22Rv1 (cell line): ENCODE results near the gene AQR.

Source experiments
- H3K27ac ChIP-seq: fragments of 450-650 bp; 2 replicates; pipeline ENCODE4 v1.5.1; 2017
- ZFX ChIP-seq: fragments of 450-650 bp; IDR thresholded peaks from 2 replicates; pipeline ENCODE4 v1.6.1; 2017; ENCODE audit warnings: antibody characterized with exemption, borderline replicate concordance
- TF ChIP-seq, protein P1 (sequence below): fragments of 450-650 bp; IDR thresholded peaks from 2 replicates; pipeline ENCODE4 v1.5.1; 2017; ENCODE audit warnings: mild to moderate bottlenecking

AQR gene

DNA sequence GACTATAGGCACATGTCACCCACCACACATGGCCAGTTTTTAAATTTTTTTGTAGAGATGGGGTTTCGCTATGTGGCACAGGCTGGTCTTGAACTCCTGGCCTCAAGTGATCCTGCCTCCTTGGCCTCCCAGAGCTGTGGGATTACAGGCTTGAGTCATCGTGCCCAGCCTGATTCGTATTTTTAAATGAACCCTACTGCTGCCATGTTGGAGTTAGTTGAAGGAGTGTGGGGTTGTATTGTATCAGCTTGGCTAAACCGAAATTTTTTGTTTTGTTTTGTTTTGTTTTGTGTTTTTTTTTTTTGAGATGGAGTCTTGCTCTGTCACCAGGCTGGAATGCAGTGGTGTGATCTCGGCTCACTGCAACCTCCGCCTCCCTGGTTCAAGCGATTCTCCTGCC, 30.4 kb upstream of the AQR start:
- TF ChIP-seq, protein P1, sequence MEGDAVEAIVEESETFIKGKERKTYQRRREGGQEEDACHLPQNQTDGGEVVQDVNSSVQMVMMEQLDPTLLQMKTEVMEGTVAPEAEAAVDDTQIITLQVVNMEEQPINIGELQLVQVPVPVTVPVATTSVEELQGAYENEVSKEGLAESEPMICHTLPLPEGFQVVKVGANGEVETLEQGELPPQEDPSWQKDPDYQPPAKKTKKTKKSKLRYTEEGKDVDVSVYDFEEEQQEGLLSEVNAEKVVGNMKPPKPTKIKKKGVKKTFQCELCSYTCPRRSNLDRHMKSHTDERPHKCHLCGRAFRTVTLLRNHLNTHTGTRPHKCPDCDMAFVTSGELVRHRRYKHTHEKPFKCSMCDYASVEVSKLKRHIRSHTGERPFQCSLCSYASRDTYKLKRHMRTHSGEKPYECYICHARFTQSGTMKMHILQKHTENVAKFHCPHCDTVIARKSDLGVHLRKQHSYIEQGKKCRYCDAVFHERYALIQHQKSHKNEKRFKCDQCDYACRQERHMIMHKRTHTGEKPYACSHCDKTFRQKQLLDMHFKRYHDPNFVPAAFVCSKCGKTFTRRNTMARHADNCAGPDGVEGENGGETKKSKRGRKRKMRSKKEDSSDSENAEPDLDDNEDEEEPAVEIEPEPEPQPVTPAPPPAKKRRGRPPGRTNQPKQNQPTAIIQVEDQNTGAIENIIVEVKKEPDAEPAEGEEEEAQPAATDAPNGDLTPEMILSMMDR: no peak
- no peak for TF ChIP-seq ZFX
- H3K27ac ChIP-seq: no peak overlapping the region

DNA sequence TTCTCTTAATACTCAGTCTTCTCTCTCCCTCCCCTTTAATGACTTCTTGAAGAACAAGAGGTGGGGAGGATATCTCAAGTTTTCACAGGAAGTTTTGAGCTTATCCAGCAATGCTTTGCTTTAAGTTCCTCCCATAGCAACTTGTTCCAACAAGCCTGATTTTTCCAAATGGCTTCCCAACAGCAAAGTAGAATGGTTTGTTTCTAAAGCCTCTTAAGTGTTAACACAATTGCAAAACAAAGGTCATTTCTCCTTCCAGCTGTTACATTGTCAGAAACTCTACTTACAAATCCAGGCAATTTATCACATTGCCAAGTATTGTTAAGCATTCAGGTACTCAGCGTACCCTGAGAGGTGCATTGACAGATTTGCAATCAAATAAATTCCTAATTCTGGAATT, 25.4 kb upstream of the AQR start:
- no peak overlapping the region for H3K27ac ChIP-seq
- TF ChIP-seq, protein P1: no peak
- no peak for TF ChIP-seq ZFX

DNA sequence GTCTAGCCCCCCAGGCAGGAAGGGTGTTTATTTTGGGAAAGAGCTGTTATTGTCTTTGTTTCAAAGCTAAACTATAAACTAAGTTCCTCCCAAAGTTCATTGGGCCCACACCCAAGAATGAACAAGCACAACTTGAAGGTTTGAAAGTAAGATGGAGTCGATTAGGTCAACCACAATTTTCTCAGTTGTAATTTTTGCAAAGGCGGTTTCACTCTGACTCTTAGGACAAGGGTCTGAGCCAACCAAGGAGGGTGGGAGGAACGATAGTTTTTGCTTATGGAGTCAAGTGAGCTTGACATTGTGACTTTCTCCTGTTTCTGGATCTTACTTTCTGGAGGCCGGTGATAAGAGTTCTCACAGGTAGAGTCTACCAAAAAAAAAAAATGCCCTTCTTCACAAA, 24.3 kb upstream of the AQR start:
- TF ChIP-seq ZFX: no peak
- TF ChIP-seq, protein P1: no peak
- H3K27ac ChIP-seq: no peak overlapping the region

DNA sequence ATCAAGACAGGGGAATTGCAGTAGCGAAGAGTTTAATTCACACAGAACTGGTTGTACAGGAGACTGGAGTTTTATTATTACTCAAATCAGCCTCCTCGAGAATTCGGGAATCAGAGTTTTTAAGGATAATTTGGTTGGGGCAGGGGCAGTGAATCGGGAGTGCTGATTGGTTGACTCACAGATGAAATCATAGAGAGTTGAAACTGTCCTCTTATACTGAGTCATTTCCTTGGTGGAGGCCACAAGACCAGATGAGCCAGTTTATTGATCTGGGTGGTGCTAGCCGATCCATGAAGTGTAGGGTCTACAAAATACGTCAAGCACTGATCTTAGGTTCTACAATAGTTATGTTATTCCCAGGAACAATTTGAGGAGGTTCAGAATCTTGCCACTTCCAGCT, 23.9 kb upstream of the AQR start:
- TF ChIP-seq, protein P1: no peak
- TF ChIP-seq ZFX: no peak
- no peak overlapping the region for H3K27ac ChIP-seq

DNA sequence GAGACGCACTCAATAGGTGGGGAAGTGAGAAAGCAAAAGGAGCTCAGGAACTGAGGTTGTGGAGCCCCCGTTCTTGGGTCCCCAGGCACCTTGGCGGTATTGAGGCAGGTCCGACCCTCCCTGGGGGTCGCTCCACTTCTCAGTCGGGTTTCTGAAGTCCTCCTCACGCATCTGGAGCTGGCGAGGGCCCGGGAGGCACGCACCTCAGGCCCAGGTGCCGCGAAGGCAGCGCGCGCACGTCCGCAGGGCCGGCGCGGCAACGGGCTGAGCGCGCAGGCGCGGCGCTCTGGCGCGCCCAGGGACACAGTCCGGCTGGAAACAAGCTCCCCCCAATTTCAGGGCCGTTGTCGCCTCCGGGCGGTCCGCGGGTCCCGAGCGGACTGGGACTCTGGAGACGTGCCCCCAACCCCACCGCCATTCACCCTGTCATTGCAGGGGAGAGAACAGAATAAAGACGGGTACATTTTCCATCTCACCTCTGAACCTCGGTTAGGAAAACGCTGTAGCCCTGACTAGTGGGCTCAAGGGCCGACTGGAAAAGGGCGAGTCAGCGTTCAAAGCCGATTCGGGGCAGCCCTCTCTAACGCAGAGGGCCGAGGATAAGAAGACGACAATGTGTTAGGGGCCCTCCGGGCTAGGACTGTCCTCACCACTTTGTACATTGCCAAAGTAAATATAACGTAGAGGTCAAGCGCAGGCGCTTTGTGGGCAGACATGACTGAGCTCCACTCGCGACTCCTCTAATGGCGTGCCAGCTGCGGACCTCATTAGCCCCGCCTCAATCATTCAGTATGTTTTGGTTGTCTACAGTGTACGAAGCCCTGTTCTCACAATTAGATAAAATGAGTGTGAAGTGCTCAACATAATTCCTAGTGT, 18.7 kb upstream of the AQR start, which contains the start of gene ZNF770:
TSS of gene ZNF770 (minus strand) at position 261 of the 876 bp plus-strand sequence. CDS start 4,853 bp downstream, outside the sequence.
- no peak for TF ChIP-seq ZFX
- TF ChIP-seq, protein P1: no peak
- H3K27ac ChIP-seq: peak within 1 kb of the TSS; percentile 93

DNA sequence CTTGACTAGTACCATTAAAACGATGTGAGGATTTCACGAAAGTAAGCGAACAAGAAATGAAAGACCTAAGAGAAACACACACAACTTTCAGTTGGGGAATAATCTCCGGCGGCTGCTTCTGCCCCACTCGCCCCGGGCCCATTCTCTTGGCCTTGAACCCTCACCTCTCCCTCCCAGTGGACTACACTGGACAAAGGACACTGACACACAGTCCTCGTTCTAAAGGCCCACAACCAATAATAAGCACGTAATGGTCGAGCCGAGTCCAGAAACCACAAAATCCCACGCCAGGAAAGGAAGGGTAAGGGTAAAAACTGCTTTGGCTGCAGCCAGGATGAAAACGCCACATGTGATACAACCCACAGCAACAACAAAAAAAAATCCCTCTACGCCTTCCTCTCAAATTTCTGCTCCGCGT, 18.1 kb upstream of the AQR start:
- no peak for TF ChIP-seq ZFX
- TF ChIP-seq, protein P1: no peak
- peak overlapping the region; percentile 93 for H3K27ac ChIP-seq

DNA sequence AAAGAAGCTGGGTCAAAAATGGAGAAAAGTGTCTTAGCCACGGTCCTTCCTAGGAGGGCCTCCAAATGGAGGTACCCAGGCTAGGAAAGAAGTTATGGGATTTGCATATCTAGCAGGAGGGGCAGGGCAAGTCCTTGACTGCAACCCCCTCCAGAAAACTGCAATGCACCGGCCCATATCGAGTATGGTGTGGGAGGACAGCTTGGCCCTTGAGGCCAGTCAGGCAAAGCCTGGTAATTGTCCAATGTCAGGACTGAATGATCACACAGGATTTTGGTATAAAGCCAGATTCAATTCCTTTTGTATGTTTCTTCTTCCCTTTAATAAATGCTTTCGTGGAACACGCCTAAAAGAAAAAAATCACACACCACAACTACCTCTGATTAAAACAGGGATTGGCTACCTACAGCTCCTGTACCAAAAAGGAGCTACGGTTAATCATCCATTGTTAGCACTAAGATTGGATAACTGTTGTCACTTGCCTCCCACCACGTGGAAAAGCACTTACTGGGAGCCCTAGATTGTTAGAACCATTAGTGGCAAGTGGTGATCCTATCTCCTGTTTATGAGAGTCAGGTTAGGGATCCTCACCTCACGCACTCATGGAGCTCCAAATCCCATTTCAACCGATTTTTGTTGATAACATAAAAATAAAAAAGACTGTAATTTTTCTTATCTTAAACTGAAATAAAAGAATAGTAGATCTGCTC, 17.4 kb upstream of the AQR start:
- peak overlapping the region; percentile 93 for H3K27ac ChIP-seq
- TF ChIP-seq, protein P1: no peak
- TF ChIP-seq ZFX: no peak
